ENCODE measurements around the gene IZUMO1R.
"Not testable (repeated sequence)": the region's sequence is repeated elsewhere in the genome, so short reads cannot be mapped to it uniquely, and the experiment has no call there.

Gene IZUMO1R

DNA sequence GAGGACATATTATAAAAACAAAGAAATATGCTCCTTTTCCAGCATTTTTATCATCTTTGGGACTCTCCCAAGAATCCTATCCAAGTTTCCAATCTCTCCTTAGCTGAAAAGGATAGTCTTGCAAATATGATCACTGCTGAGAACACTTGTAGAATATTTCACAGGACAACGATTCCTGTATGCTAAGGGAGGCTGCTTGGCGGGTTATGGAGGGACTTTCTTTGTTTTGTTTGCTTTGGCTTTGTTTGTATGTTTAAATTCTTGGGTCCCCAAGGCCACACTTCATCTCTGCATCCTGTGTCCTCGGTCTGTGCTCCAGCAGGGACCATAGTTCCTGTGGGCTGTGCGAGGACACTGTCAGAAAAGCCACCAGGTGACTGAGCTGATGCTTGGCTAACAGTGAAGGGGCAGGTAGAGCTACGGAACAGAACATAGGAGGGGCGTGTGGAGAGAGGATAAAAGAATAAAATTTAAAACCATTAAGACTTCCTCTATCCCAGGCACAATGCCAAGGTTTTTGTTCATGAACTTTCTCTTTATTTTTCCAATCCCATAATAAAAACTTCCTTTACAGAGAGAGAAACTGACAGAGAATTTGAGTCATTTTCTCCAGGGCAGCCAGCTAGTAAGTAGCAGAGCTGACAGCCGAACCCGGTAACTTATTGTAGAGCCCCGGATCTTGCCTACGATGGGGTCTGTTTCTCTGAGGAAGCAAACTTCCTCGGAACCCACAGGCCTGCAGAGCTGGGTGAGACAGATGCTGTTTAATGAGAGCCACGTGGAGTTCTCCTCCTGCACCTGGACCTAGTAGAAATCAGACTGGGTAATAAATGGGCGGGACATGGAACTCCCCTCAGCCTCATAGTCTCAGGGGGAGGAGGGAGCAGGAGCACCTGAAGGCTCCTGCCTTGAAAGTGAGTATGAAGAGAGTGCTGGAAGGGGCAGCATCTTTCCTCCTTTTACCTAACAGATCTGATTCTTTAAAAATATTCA is at the start of gene IZUMO1R:
Gene IZUMO1R, plus strand, starts transcription at position 615 of the 993 bp plus-strand sequence. CDS start 1,057 bp downstream, outside the sequence.
- DNase-seq = no peak
- in situ Hi-C loops (cut with MboI; ENCODE audit: low pct_unique_long_range_greater_than_20kb, low sequenced_read_pairs) = no loop called here

DNA sequence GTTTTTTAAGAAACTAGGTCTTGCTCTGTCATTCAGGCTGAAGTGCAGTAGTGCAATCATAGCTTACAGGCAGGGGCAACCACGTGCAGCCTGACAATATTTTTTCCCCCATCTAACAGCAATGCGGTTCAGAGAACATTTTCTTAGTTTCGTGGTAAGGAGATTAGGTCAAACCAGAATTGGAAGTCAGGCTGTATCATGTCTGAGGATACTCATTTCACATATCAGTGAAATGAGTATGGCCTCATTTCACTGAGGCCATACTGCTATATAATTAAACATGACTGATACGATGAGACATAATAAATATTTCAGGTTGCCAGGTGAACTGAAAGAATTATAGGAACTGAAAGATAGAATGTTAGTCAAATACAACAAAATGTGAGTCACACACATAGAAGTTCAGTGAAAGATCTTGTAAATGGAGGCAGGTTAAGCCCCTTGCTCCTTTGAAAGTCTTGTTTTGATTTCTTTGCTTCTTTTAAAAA is 32.5 kb upstream of the IZUMO1R start:
- in situ Hi-C loops (cut with MboI; ENCODE audit: low pct_unique_long_range_greater_than_20kb, low sequenced_read_pairs) = no loop called here
- DNase-seq = no peak

DNA sequence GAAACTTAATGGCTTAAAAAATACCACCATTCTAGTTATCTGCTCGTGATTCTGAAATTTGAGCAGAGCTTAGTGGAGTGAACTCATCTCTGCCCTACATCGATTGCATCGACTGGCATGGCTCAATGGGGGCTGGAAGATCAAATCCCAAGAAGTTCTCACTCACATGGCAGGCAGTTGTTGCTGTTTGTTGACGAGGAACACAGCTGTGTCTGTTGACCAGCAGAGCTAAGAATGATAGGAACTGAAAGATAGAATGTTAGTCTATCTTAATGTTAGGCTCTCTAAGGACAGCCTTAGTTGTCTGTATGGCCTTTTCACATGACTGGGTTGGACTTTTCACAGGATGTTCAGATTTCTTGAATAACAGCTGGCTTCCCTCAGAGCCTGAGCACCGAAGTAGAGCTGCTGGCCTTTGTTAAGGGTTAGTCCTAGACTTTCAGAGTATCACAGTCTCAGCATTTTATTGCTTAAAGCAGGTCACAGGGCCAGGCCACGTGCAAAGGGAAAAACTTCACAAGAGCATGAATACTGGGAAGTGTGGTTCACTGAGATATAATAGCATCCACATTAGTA is 31.6 kb upstream of the IZUMO1R start:
- no peak for DNase-seq
- in situ Hi-C loops (cut with MboI; ENCODE audit: low pct_unique_long_range_greater_than_20kb, low sequenced_read_pairs) = no loop called here

DNA sequence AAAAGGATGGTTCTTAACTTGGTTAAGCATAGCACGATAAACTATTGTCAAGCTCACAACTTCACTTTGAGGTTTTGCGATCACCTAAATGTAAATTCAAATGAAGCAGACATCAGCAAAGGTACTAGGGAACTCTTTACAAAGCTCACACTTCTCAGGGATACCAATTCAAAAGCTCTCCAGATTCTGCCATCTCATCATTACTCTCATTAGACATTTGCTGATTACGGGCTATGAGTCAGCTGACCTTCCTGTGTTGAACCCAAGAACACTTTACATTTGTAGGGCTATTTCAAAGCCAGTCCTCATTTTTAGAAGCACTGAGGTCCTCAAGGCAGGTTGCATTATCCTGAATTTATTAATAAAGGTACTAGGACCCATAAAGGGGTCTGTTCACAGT is 28.4 kb upstream of the IZUMO1R start:
- in situ Hi-C loops (cut with MboI; ENCODE audit: low pct_unique_long_range_greater_than_20kb, low sequenced_read_pairs) = no loop called here
- no peak for DNase-seq

DNA sequence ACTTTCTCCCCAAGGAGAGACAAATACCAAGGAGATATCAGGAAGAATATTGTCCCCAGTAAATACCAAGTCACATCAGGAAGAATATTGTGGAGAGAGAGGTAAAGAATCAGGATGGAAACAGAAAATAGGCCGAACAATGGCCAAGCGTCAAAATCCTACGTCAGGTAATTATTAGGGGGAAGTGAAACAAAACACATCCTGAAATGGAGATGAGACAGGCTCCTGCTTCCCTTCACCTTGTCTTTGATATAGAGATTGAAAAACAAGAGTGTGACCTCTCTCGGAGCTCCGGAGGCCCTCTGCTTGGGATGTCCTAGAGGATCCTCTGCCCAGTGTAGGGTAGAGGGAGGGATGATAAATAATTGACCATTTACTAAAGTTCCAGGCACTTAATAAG is 27.4 kb upstream of the IZUMO1R start:
- in situ Hi-C loops (cut with MboI; ENCODE audit: low pct_unique_long_range_greater_than_20kb, low sequenced_read_pairs) = no loop called here
- DNase-seq = no peak

DNA sequence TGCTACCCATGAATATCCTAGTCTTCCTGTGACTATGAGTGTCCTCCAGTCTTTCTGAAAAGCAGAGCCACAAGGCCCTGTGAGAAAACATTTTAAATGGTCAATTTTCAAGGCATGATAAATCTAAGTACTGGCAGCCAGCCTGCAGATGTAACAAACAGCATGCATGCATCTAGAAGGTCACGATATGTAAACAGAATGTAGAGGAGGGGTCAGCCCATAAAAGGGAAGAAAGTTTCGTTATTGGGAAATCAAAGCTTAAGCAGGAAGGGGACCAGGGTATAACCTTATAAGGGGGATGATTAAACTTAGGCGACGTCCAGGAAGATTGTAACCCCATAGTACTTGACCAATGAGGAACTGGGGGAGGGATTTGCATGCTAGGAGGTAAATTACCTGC is 26.2 kb upstream of the IZUMO1R start:
- DNase-seq; in situ Hi-C loops (cut with MboI; ENCODE audit: low pct_unique_long_range_greater_than_20kb, low sequenced_read_pairs): not testable (repeated sequence)

DNA sequence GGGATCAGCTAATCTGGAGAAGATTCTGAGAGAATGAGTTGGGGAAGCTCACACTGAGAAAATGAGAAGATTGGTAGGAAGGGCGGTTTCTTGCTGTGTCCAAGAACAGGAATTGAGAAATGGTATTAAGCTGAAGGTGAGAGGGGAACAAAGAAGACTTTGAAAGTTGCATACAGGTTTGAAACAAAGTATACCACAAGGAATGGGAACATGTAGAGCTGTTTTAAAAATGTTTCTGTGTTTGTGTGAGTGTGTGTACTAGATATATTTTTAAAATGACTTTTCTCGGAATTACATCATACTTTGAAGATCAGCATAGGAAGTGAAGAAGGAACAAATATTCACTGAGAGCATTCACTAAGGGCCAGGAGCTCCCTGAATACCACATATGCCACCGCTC is 24.4 kb upstream of the IZUMO1R start:
- DNase-seq = no peak
- in situ Hi-C loops (cut with MboI; ENCODE audit: low pct_unique_long_range_greater_than_20kb, low sequenced_read_pairs) = no loop called here

DNA sequence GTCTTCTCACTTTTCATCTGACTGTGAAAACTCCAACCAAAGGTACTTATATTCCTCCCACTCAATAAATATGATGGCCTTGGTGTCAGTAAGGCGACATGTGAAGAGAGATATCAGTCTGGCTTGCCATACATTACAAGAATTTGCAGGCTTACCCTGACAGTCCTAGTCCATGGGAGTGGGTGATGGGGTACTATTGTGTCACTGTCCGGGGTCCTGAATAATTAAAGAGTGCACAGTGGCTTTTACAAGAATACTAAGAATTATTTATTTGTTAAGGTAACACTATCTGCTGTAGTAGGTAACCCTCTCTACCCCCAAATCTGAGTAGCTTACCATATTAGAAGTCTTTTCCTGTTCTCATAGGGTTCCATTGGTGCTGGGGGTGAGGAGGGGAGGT is 23.1 kb upstream of the IZUMO1R start:
- in situ Hi-C loops (cut with MboI; ENCODE audit: low pct_unique_long_range_greater_than_20kb, low sequenced_read_pairs) = no loop called here
- DNase-seq = no peak

DNA sequence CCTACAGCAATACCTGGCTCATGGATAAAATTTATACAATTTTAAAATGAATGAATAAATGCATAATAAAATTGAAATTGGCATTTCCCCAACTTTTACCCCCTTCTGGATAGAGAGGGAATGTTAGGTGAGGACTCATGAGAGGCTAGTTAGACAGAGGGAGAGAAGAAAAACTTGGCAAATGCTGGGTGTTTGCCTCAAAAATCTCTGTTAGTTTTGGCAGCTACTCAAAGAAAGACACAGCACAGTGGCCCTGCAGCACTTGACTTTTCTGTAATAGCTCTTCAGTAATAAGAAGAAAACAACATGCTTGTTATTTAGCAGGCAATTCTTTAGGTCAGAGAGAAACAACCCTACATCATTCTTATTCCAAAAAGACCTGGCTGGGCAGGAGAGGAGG is 20.7 kb upstream of the IZUMO1R start:
- no peak for DNase-seq
- in situ Hi-C loops (cut with MboI; ENCODE audit: low pct_unique_long_range_greater_than_20kb, low sequenced_read_pairs) = no loop called here

DNA sequence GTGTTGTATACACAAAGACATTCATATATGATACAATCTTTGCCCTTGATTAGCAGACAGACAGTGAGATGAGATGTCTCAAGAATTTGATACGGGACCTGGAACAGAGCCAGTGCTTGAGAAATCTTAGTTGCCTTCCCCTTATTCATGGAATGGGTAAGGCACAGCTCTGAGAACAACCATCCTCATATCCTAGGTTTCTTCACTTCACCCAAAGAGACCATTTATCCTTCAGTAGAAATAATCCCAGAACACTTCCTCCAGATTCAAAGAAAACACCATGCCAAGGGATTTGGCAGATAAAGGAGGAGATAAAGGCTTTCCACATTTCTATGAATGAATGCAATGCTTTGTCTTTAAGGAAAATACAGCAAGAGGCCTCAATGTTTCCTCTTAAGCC is 8.8 kb upstream of the IZUMO1R start:
- no peak for DNase-seq
- in situ Hi-C loops (cut with MboI; ENCODE audit: low pct_unique_long_range_greater_than_20kb, low sequenced_read_pairs) = no loop called here

DNA sequence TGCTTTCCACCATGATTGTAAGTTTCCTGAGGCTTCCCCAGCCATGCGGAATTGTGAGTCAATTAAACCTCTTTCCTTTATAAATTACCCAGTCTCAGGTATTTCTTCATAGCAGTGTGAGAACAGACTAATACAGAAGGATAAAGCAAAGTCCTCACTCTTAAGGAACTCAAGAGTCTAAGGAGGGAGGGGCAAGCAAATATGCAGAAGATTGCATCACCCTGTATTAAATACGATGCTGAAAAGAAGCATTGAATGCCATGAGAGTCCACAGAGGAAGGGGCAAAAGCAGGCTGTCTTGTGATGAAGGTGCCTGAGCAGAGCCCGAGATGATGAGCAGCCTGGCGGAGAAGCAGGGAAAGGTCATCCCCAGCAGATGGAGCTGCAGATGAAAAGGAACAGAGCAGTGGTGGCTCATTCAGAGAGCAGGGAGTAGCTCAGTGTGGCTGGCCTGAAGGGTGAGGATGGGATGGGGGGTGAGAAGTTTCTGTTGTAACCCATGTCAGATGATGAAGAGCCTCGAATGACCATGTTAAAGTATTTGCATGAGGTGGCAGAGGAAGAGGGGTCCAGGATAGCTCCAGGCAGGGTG is 6.3 kb upstream of the IZUMO1R start:
- no peak for DNase-seq
- in situ Hi-C loops (cut with MboI; ENCODE audit: low pct_unique_long_range_greater_than_20kb, low sequenced_read_pairs) = no loop called here

DNA sequence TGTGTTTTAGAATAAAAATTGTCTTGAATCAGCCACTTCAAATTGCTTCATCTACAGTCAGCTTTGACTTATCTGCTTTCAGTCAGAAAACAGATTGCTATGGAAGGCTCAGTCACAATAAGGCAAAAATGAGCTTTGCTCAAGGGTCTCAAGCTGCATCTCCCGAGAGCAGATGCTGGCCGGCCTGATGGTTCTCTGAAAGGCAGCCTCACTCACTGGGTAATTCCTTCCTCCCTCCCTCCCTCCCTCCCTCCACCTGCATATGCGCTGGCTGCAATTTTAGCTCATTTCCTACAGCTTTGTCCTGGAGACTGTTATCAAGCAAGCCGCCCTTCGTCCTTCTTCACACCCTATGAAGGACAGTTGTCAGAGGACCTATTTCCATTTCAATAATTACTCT is 1.6 kb upstream of the IZUMO1R start:
- in situ Hi-C loops (cut with MboI; ENCODE audit: low pct_unique_long_range_greater_than_20kb, low sequenced_read_pairs) = no loop called here
- no peak for DNase-seq

DNA sequence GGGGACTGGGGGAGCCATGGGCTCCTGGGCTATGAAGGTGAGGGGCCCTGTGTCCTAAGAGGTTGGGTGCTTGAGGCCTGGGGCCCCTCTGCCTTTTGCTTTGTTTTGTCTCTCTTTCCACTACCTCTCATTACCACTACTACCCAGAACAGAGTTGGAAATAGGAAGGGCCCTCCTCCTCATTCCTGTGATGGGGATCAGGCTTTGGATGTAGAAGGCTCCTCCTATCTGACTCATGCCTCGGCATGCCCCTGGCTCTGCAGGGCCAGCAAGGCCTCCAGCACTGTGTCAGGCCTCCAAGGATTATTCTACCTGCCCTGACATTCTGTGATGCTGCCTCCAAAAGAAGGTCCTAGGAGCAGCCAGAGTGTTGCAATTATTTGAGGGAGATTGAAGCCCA is 766 bp downstream of the IZUMO1R start:
- no peak for DNase-seq
- in situ Hi-C loops (cut with MboI; ENCODE audit: low pct_unique_long_range_greater_than_20kb, low sequenced_read_pairs) = no loop called here

DNA sequence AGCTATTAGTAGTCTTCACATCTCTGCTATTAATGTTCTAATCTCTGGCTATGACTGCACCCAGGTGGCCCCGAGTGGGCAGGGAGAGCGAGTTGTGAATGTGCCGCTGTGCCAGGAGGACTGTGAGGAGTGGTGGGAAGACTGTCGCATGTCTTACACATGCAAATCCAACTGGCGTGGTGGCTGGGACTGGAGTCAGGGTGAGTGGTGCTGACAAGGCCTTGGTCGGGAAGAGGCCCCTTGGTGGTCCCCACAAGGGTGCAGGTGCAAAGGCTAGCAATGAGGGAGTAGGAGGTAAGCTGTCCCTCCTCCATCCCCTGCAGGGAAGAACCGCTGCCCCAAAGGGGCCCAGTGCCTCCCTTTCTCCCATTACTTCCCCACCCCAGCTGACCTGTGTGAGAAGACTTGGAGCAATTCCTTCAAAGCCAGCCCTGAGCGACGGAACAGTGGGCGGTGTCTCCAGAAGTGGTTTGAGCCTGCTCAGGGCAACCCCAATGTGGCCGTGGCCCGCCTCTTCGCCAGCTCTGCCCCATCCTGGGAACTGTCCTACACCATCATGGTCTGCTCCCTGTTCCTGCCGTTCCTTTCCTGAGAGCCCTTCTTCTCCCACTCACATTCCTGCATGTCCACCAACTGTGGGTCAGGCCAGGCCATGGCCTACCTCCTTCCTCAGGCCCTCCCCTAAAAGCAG is 2.9 kb downstream of the IZUMO1R start:
- in situ Hi-C loops (cut with MboI; ENCODE audit: low pct_unique_long_range_greater_than_20kb, low sequenced_read_pairs) = no loop called here
- DNase-seq = no peak

DNA sequence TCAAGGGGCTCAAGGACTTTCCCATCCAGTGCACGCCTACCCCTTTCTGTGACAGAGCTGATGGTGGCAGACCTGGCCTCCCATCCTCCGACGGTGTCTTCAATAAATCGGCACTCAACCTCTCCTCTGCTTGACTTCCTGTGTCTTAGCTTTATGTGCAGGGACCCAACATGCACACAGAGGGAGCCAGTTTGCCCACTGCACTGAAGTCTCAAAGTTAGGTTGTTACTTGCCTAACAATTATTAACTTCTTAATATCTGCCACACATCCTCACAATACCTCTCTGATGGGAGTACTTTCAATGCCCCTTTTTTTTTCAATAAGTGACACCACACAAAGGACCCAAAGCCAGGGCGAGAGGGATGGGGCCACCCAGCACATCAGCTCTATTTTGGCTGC is 3.6 kb downstream of the IZUMO1R start:
- no peak for DNase-seq
- in situ Hi-C loops (cut with MboI; ENCODE audit: low pct_unique_long_range_greater_than_20kb, low sequenced_read_pairs) = no loop called here

DNA sequence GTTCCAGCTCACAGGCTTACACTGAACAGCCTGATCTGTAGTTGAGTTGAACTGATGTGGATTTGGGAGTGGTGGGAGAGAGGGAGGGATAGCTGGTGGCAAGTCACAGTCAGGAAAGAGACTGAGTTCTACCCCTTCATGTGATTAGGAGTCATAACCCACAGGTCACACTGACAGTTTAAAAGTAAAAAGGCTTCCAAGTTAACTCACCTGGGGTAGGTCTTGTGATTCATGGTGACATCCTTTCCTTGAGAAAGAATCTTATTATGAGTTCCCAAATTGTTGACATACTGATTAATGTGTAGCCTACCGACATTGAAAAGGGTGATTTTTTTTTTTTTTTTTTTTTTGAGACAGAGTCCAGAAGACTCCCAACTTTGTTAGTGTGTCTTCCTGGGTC is 5.4 kb downstream of the IZUMO1R start:
- DNase-seq = no peak
- in situ Hi-C loops (cut with MboI; ENCODE audit: low pct_unique_long_range_greater_than_20kb, low sequenced_read_pairs) = no loop called here

DNA sequence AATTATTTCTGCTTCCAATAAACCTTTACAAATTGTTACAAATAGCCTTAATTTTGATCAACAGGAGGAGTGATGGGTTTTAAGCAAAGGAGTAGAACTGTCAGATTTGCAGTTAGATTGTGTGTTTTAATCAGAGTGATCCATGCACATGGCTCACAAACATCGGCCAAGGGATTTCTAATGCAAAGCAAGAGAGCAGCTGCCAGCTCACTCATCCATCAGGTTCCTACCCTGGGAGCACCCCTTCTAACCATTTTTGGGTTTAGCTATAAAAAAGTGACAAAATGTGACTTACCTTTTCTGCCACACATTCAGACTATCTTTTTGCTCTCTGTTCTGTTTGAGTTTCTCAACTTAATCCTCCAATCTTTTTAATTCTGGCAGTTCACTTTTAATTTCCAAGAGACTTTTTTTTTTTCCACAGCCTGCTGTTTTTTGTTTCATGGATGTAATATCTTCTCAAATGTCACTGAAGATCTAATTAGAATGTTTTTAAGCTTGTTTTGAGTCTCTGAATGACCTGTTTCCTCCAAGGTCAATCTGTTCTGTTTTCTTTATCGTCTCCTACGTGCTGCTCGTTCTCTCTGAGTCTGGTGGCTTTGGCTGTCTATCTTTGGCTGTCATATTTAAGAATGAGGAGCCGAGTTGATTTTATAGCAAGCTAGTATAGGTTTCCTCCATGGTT is 6.0 kb downstream of the IZUMO1R start:
- no peak for DNase-seq
- in situ Hi-C loops (cut with MboI; ENCODE audit: low pct_unique_long_range_greater_than_20kb, low sequenced_read_pairs) = no loop called here

DNA sequence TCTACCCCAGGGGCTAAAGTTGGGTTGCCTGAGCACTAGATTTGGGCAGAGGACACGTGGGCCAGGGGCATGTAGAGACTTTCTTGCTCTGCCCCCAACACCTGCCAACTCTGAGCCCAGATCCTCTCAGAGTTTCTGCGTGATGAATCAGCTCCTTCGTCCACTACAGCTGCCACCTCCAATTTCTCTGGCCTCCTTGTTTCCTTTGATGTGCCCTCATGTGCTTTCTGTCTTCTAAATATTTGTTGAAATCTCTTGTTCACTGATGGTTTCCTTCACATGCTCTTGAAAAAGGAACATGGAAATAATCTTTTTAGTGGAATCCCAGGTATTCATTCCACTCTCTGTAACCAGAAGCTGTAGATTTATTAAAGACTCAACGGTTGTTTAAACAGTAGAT is 8.0 kb downstream of the IZUMO1R start:
- no peak for DNase-seq
- in situ Hi-C loops (cut with MboI; ENCODE audit: low pct_unique_long_range_greater_than_20kb, low sequenced_read_pairs) = no loop called here

DNA sequence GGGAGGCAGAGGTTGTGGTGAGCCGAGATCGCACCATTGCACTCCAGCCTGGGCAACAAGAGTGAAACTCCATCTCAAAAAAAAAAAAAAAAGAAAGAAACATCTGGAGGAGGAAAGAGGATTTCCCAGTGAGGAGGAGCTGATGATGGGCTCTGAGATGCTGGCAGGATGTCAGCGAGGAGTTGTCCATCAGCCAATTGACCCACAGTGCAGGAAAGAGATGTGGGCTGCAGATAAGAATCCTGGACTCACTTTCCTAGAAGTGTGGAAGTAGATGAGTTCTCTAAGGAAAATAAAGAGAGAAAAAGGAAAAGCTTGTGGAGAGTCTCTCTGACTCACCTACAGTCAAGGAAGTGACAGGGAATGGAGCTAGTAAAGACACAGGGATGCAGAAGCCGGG is 9.7 kb downstream of the IZUMO1R start:
- in situ Hi-C loops (cut with MboI; ENCODE audit: low pct_unique_long_range_greater_than_20kb, low sequenced_read_pairs) = no loop called here
- DNase-seq = no peak

Data from KBM-7 (cell line).